Suprapubic skin (tissue), 4 donors: ENCODE data around the gene ISG20L2. TPM values are rescaled to one million over a fixed set of nuclear protein-coding genes. Genes with fewer than 3 reads are reported as not detected.

Experiments
- DNase-seq, 2 donors: peaks; one replicate each; pipeline ENCODE4 v3.0.0-alpha.2; 2019; ENCODE audit warnings: low spot score in 2 of 2
- H3K27ac ChIP-seq: fragments of 200-600 bp; sonication (generic); one replicate; pipeline ENCODE4 v1.5.1; 2019
- H3K27me3 ChIP-seq: fragments of 200-600 bp; sonication (generic); one replicate; pipeline ENCODE4 v1.5.1; 2019
- H3K36me3 ChIP-seq: fragments of 200-600 bp; sonication (generic); one replicate; pipeline ENCODE4 v1.5.1; 2019
- H3K4me1 ChIP-seq: fragments of 200-600 bp; sonication (generic); one replicate; pipeline ENCODE4 v1.5.1; 2019
- H3K4me3 ChIP-seq: fragments of 200-600 bp; sonication (generic); one replicate; pipeline ENCODE4 v1.5.1; 2019; ENCODE audit warnings: mild to moderate bottlenecking
- H3K9me3 ChIP-seq: fragments of 200-600 bp; sonication (generic); one replicate; pipeline ENCODE4 v1.5.1; 2019
- EP300 ChIP-seq: sonication (generic); formaldehyde crosslinking; IDR thresholded peaks from one replicate; pipeline ENCODE4 v1.6.1; 2017; ENCODE audit warnings: antibody characterized with exemption
- POLR2A ChIP-seq, 2 donors: fragments of 450-650 bp; IDR thresholded peaks; one replicate each; pipeline ENCODE4 v1.6.1; 2017; ENCODE audit warnings: antibody characterized with exemption in 2 of 2, mild to moderate bottlenecking in 2 of 2, moderate library complexity in 2 of 2
- POLR2AphosphoS5 ChIP-seq, 3 donors: sonication (generic); formaldehyde crosslinking; IDR thresholded peaks; one replicate each; pipeline ENCODE4 v1.6.1; 2017; ENCODE audit warnings: antibody characterized with exemption in 3 of 3
- WGBS: methylation state at CpG from one replicate; pipeline ENCODE4 v1.1.5; 2018; 5-methylcytosine and 5-hydroxymethylcytosine counted together
- total RNA-seq, 4 donors: library from RNA; depleted of rRNA; stranded (reverse); fragments of >200 nt; gene quantifications; one replicate each; pipeline ENCODE4 v1.1.0, GENCODE V29; 2016
- TF ChIP-seq, protein P1 (sequence below), 2 donors: fragments of 200-600 bp in 1 of 2; fragments of 450-650 bp in 1 of 2; sonication (generic) in 1 of 2; IDR thresholded peaks; one replicate each; pipeline ENCODE4 v1.5.1; 2016 to 2019; ENCODE audit warnings: antibody characterized with exemption in 2 of 2, mild to moderate bottlenecking in 1 of 2, moderate library complexity in 1 of 2

The ISG20L2 gene
- total RNA-seq, 4 donors from 2014 or later, result 33.8 to 59.6 (median 38.9) TPM

DNA sequence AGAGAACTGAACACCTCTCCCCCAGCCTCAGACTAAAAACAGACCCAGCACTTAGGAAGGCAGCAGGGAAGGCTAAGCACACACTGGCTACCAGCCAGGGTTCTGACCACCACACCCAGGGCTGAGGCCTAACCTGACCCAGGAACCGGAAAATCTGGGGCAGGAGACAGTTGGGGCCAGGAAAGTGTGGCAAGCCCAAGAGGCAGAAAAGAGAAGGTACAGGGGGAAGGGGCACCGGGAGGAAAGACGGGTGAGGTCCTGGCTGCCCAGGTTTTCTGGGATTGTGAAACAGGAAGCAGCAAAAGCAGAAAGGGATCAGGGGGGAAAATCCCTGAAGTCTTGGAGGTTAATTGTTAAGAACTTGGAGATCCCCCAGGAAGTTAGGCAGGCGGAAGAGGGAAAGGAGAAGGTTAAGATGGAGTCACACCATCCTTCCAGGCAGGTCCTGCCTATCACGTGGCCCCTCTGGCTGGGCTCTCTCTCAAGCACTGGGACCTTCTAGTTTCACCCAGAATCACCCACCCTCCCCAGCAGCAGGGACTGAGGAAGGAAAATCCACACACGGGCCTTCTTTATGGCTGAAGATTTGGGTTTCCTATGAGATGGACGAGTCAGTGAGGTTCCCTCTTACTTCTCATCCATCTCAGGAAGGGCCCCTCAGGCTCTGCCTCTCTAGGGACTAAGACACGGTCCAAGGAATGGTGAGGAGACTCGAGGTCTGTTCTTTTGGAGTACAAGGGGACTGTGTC is 20.3 kb upstream of the ISG20L2 start:
- peak overlapping the region; percentile 99 for H3K27ac ChIP-seq
- H3K27me3 ChIP-seq, result no peaks in the 10 kb centered on the region
- peaks cover 72% of the 10 kb centered on the region for H3K4me1 ChIP-seq
- H3K9me3 ChIP-seq, result no peaks in the 10 kb centered on the region
- peaks cover 12% of the 10 kb centered on the region for H3K36me3 ChIP-seq
- 5% methylated on average over 9 of the region's 9 CpGs for WGBS
- peak overlapping the region; percentile 96 for H3K4me3 ChIP-seq
- no peak for TF ChIP-seq POLR2AphosphoS5 (IDR thresholded peaks at IDR 0.05)
- no peak for TF ChIP-seq POLR2A (IDR thresholded peaks at IDR 0.05)
- TF ChIP-seq EP300, result no peak
- TF ChIP-seq, protein P1, sequence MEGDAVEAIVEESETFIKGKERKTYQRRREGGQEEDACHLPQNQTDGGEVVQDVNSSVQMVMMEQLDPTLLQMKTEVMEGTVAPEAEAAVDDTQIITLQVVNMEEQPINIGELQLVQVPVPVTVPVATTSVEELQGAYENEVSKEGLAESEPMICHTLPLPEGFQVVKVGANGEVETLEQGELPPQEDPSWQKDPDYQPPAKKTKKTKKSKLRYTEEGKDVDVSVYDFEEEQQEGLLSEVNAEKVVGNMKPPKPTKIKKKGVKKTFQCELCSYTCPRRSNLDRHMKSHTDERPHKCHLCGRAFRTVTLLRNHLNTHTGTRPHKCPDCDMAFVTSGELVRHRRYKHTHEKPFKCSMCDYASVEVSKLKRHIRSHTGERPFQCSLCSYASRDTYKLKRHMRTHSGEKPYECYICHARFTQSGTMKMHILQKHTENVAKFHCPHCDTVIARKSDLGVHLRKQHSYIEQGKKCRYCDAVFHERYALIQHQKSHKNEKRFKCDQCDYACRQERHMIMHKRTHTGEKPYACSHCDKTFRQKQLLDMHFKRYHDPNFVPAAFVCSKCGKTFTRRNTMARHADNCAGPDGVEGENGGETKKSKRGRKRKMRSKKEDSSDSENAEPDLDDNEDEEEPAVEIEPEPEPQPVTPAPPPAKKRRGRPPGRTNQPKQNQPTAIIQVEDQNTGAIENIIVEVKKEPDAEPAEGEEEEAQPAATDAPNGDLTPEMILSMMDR (IDR thresholded peaks at IDR 0.05), result no peak
- peak in 1 of 2 donors; percentile 85 for DNase-seq

GRCh38 chr1:156747742-156748669 is 19.4 kb upstream of the ISG20L2 start:
- WGBS, result 9% methylated on average over 6 of the region's 8 CpGs
- Histone ChIP-seq H3K27ac (peak overlapping the region; percentile 99), H3K4me1 (peaks cover 64% of the 10 kb centered on the region), H3K9me3 (no peaks in the 10 kb centered on the region), H3K36me3 (peaks cover 21% of the 10 kb centered on the region), H3K27me3 (no peaks in the 10 kb centered on the region), H3K4me3 (peak overlapping the region; percentile 96)
- TF ChIP-seq POLR2AphosphoS5 (IDR thresholded peaks at IDR 0.05) (no peak), EP300 (no peak), POLR2A (IDR thresholded peaks at IDR 0.05) (no peak)
- TF ChIP-seq, protein P1 (IDR thresholded peaks at IDR 0.05), result no peak
- DNase-seq, result no peak

GRCh38 chr1:156746728-156747631 is 18.4 kb upstream of the ISG20L2 start:
- peak overlapping the region; percentile 99 for H3K27ac ChIP-seq
- H3K27me3 ChIP-seq, result no peaks in the 10 kb centered on the region
- H3K36me3 ChIP-seq, result peaks cover 31% of the 10 kb centered on the region
- peak; percentile 98 to 99 for DNase-seq
- 1% methylated on average over 12 of the region's 29 CpGs for WGBS
- peak overlapping the region; percentile 96 for H3K4me3 ChIP-seq
- peaks cover 55% of the 10 kb centered on the region for H3K4me1 ChIP-seq
- no peak for TF ChIP-seq EP300
- TF ChIP-seq, protein P1 (IDR thresholded peaks at IDR 0.05), result peak in 1 of 2 donors; percentile 6
- TF ChIP-seq POLR2A (IDR thresholded peaks at IDR 0.05), result peak in 1 of 2 donors; percentile 34
- TF ChIP-seq POLR2AphosphoS5 (IDR thresholded peaks at IDR 0.05), result peak in 2 of 3 donors; percentile 50 to 62
- no peaks in the 10 kb centered on the region for H3K9me3 ChIP-seq

DNA sequence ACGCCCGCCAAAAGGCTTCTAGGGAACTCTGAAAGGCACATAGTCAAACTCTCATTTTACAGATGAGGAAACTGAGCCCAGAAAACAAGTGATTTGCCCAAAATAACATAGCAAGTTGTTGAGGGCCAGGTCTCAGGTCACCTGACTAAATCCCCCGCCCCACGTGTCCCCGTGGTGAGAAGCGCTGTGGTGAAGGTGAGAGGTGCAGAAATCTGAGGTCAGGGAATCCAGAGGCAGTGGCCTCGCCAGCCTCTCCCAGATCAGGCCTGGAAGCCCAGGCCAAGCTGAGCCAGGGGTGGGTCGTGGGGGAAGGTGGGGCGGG is 17.8 kb upstream of the ISG20L2 start:
- peaks cover 32% of the 10 kb centered on the region for H3K36me3 ChIP-seq
- no peaks in the 10 kb centered on the region for H3K27me3 ChIP-seq
- H3K9me3 ChIP-seq, result no peaks in the 10 kb centered on the region
- H3K27ac ChIP-seq, result peak overlapping the region; percentile 99
- DNase-seq, result no peak
- 46% methylated on average over 8 of the region's 9 CpGs for WGBS
- no peak for TF ChIP-seq POLR2A (IDR thresholded peaks at IDR 0.05)
- TF ChIP-seq, protein P1 (IDR thresholded peaks at IDR 0.05), result no peak
- TF ChIP-seq EP300, result no peak
- TF ChIP-seq POLR2AphosphoS5 (IDR thresholded peaks at IDR 0.05), result no peak
- peaks cover 59% of the 10 kb centered on the region for H3K4me1 ChIP-seq
- peak overlapping the region; percentile 96 for H3K4me3 ChIP-seq
